HG03442 (cell line): ENCODE data around the gene MRGPRG.
"Not testable (repeated sequence)": the region's sequence is repeated elsewhere in the genome, so short reads cannot be mapped to it uniquely, and the experiment has no call there.

ENCODE experiments used
- ATAC-seq: cut with Tn5 transposase; IDR thresholded peaks from one replicate; pipeline ENCODE4 v1.9.1; 2021; ENCODE audit warnings: mild to moderate bottlenecking, moderate library complexity; ENCODE audit not compliant: unreplicated experiment

MRGPRG gene

DNA sequence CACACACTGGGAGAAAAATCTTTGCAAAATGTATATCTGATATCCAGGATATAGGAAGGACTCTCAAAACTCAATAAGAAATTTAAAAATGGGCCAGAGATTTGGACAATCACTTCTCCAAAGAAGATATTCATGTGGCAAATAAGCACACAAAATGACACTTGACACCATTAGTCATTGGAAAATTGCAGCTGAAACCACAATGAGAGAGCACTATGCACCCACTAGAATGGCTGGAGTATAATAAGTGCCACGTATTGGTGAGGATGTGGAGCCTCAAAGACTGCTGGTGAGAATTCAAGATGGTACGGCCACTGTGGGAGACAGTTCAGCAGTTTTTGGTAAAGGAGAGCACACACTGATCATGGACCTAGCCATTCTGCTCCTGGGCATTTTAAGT lies 40.7 kb downstream of the MRGPRG start:
- ATAC-seq = no peak

DNA sequence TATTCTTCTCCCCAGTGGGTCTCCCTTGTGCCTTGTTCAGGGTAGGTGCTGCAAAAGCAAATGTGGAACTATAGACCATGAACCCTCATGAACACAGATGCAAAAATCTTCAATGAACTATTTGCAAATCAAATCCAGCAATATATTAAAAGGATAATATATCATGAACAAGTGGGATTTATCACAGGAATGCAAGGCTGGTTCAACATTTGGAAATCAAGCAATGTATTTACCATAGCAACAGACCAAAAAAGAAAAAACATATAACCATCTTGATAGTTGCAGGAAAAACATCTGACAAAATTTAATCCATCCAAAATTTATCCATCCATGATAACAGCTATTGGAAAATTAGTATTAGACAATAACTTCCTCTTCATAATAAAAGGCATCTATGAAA lies 42.1 kb downstream of the MRGPRG start:
- ATAC-seq = no peak

DNA sequence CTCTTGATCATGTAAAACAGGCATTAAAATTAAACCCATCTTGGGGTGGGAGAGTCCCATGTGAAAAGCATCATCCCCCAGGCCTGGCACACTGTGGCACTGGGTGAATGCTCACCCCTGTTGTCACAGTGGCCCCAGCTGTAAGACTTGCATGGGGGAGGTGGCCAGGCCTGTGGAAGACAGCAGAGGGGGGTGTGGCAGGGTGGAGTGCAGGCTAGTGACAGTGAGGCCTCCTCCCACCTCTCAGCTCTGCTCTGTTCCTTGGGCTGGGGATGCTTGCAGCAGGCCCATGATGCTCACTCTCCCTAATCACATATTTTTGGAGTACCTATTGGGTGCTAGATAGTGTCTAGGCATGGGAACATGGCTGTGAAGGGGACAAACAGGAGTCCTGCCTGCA lies 43.4 kb downstream of the MRGPRG start:
- no peak for ATAC-seq

DNA sequence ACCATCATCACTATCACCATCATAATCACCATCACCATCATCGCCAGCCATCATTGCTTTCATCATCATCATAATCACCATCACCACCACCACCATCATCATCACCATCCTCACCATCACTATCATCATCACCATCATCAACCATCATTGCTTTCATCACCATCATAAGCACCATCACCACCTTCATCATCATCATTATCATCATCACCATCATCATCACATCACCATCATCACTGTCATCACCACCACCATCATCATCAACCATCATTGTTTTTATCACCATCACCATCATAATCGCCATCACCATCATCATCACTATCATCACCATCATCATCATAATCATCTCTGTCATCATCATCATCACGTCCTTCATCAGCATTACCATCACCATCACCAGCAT lies 44.2 kb downstream of the MRGPRG start:
- no peak for ATAC-seq

DNA sequence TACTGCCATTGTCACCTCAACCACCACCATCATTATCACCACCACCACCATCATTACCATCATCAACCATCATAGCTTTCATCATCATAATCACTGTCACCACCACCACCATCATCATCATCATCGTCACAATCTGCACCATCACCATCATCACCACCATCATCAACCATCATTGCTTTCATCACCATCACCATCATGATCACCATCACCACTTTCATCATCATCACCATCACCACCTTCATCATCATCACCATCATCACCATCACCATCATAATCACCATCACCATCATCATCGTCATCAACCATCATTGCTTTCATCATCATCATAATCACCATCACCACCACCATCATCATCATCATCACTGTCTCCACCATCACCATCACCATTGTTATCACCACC lies 44.8 kb downstream of the MRGPRG start:
- ATAC-seq = no peak

DNA sequence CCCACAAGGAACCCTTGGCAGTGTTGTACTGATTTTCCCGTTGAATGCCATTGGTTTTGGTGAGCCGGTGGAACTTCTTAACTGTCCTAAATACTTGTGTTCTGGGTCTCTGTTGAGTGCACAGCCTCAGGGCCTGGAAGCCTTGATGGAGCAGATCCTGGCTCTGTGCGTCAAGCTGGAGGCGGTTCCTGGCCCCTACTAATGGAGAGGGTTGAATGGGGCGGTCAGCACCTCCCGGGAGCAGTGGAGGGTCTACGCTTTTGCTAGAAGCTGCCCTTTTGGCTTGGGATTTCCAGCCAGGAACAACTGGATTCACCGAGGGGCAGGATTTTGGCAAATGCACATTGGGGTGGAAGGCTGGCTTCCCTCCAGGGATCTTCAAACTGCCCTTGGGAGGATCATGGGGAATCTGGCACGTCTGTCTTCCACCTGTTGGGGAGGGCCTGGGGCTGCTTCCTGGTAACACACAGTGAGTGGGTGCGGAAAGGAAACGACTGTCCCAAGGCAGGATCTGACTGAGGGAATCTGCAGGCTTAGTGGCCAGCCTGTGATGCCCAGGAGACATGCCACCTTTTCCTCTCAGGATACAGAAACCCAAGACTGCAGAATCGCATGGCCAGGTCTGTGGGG lies 46.6 kb downstream of the MRGPRG start:
- ATAC-seq = no peak

DNA sequence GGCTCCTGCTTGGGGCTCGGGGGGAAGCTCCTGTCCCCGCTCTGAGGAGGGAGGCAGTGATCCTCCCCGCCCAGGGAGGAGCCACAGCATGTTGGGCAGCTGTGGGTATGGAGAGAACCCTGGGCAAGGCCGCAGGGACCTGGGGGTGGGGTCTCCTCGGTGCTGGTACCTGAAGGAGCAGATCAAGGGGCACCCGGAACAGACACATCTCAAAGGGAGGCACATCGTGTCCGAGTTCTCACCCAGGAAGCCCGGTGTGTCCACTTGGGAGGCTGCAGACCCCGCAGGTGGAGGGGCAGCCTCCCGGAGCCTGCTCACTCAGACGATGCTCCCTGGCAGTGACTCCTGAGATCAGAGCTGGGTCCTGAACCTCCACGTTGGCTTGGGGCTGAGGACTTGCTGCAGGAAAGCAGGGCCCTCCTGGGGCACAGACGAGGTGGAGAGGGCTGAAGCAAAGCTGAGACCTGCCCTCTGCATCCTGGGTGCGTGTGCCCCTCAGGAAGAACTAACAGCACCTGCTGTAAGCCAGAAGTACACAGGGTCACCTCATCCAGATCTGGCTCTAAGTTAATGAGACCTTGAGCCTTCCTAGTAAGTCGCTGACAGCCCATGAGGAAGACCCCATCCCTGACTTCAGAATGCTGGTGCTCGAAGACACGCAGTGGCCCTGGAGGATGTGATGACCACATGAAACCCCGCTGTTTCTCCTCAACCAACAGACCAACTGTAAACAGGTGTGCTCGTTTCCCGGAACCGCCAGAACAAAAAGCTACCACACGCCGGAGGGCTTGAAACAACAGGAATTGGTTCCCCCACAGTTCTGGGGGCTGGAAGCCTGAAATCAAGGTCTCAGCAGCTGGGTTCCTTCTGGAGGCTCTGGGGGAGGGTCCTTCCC lies 47.6 kb downstream of the MRGPRG start:
- ATAC-seq = no peak

DNA sequence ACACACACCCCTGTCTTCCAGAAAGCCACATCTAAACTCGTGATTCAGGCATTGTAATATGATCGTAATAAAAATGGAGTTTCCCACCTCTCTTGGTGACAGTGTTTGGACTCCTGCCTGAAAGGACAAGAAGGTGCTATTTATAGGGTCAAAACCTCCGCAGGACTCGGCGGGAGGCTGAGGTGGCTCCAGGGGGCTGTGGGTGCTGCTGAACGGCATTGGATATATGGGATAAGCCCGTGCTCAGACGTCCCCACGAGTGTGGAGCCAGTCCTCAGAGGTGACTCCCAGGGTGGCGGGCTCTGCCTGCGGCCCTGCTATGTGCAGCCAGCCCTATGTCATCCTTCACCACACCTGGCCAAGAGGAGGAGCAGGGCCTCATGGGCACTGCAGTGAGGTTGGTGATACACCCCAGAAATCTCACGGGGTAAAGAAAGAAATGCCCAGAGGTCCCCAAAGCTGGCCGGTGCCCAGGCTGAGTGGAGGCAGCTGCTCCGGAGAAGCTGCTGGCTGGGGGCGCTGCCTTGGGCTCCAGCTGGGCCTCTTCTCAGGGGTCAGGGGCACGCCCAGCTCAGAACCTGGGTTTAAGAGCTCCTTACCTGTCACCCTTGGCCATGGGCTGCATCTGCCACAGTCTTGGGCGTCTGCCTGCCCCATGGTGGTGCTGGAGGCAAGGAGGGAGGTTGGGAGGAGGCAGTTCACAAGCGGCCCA lies 48.4 kb downstream of the MRGPRG start:
- no peak for ATAC-seq

DNA sequence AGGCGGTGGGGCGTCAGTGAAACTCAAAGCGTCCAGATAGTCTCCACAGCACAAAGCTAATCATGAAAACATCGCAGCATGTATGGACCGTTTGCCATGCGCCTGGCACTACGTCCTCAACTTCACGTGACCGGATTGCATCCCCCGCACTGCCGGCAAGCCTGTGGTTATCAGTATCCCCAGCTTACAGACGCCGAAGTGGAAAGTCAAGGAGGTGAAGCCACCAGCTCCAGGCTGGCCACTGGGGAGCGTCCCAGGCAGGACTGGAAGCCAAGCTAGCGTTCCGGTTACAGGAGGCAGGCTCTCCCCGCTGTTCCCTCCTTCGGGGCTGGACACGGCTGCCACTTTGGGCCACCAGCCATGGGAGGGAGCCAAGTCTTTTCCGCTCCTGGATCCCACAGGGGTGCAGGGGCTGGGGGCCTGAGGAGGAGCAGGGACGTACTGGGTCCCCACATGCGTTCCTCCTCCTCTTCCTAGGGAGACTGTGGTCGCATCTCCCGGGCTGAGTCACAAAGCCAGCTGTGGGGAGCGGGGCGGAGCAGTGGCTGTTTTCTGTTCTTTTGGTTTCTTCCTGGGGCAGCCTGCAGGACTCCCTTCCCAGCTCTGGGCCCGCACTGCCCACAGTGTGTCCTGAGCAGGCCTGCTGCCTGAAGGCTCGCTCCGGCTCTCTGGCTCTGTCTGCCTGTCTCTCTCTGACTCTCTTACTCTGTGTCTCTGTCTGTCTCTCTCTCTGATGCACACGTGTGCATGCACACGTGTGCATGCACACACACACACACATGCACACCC lies 49.2 kb downstream of the MRGPRG start:
- no peak for ATAC-seq

DNA sequence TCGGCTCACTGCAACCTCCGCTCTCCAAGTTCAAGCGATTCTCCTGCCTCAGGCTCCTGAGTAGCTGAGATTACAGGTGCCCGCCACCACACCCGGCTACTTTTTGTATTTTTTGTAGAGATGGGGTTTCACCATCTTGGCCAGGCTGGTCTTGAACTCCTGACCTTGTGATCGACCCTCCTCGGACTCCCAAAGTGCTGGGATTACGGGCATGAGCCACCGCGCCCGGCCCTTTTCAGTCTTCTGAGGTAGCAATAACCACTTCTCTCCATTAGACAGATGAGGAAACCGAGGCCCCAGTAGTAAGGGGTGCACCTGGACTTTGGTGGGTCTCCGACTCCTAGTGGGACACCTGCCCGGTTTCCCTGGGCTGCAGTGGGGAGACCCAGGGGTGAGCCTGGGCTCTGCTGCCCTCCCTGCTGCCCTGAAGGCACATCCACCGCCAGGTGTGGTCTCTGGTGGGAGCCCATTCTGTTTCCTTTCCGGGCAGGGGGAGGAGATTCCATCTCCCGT lies 49.8 kb downstream of the MRGPRG start:
- ATAC-seq = not testable (repeated sequence)
